ENCODE measurements around the gene ATXN1.

GRCh38 chr6:16474772-16475493, 286.3 kb downstream of the ATXN1 start:
- no peak for TF ChIP-seq CTCF (IDR thresholded peaks at IDR 0.05; ENCODE audit: insufficient read depth, low read length, poor library complexity, severe bottlenecking)
- no peak for TF ChIP-seq EZH2phosphoT487 (conservative IDR thresholded peaks at IDR 0.05; ENCODE audit: low read length)
